HG02943 (cell line): Measurements from ENCODE around the gene DEAF1.

Experiments used
- ATAC-seq: cut with Tn5 transposase; IDR thresholded peaks from one replicate; pipeline ENCODE4 v1.9.1; 2021; ENCODE audit warnings: mild to moderate bottlenecking, low read depth, moderate library complexity; ENCODE audit not compliant: unreplicated experiment

The DEAF1 gene

GRCh38 chr11:601573-602245, 93.3 kb downstream of the DEAF1 start:
- no peak for ATAC-seq

GRCh38 chr11:598005-598680, 96.9 kb downstream of the DEAF1 start:
- no peak for ATAC-seq

DNA sequence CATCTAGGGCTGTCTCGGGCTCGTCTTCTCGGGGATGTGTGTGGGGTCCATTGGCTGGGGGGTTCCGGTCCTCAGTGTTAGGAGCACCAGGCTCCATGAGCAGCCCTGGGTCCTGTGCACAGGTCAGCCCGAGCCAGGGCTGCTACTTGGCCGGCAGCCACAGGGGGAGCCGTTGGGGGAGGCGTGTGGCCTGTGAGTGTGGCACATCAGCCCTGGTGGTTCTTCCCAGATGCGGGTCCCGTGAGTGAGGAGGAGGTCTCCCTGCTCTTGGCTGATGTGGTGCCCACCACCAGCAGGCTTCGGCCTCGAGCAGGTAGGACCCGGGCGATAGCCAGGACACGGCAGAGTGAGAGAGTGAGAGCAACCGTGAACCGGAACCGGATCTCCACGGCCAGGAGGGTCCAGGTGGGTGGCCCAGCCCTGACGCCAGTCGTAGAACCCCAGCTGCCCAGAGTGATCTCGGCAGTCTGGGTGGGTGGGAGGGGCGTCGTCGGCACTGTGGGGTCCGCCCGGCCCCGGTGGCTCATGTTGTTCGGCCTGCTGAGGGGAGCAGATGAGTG, 97.8 kb downstream of the DEAF1 start:
- ATAC-seq: no peak

DNA sequence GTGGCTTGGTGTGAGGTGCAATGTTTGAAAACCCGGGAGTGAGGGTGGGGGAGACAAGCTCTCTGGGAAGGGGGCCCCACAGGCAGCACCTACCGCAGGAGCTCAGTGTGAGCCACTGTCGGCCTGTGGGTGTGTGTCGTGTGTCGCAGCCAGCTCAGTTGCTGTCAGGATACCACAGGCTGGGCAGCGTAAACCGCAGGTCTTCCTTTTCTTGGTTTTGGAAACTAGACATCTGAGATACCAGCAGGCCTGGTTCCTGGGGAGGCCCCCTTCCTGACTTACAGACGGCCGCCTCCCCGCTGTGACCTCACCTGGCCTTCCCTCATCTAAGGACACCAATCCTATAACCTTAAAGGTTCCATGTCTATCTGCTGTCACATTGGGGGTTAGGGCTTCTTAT, 98.6 kb downstream of the DEAF1 start:
- no peak for ATAC-seq

DNA sequence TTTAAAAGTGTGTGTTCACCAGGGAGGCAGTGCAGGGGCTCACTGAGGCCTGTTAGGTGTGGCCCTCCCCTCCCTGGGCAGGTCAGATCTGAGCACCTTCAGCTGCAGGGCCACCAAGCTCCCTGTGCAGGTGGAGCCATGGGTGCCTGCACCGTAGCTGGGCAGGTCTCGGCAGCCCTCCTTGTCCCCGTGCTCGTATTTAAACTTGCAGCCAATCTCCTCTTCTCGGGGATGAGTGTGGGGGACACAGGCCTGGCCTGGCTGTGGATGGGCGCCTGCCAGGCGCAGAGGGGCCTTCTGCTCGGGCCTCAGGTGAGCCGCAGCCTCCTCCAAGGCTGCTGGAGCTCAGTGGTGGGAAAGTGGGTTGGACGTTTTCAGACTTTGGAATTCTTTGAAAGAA, 99.6 kb downstream of the DEAF1 start:
- ATAC-seq: no peak
